K562 (cell line): ENCODE data around the gene NAP1L4. TPM values are rescaled to one million over a fixed set of nuclear protein-coding genes. Genes with fewer than 3 reads are reported as not detected.

Experiments
- CLOCK ChIP-seq: fragments of 250-450 bp; sonication (Bioruptor Pico); IDR thresholded peaks from 2 replicates; pipeline ENCODE4 v1.4.0; 2020; ENCODE audit warnings: mild to moderate bottlenecking, moderate library complexity, borderline replicate concordance
- DNMT1 ChIP-seq: fragments of 450-650 bp; IDR thresholded peaks from 2 replicates; pipeline ENCODE4 v1.6.1; 2016; ENCODE audit warnings: antibody characterized with exemption, mild to moderate bottlenecking
- E2F8 ChIP-seq: fragments of 450-650 bp; IDR thresholded peaks from 2 replicates; pipeline ENCODE4 v1.7.1; 2018; ENCODE audit warnings: mild to moderate bottlenecking, low read depth; ENCODE audit not compliant: partially characterized antibody
- FIP1L1 ChIP-seq: fragments of 200-400 bp; formaldehyde crosslinking; IDR thresholded peaks from 2 replicates; pipeline ENCODE4 v1.6.1; 2018; ENCODE audit warnings: mild to moderate bottlenecking, low read depth, low read length; ENCODE audit not compliant: poor library complexity, severe bottlenecking
- FOXP4 ChIP-seq: sonication (generic); formaldehyde crosslinking; IDR thresholded peaks from 2 replicates; pipeline ENCODE4 v1.8.0; 2022; ENCODE audit warnings: mild to moderate bottlenecking, missing genetic modification reagents, borderline replicate concordance
- GABPA ChIP-seq: fragments of 200-800 bp; sonication (Bioruptor generic); conservative IDR thresholded peaks from 2 replicates; pipeline ENCODE4 v1.6.1; 2016; ENCODE audit warnings: low read depth, missing genetic modification characterization, missing compliant biosample characterization
- POLR2AphosphoS5 ChIP-seq: IDR thresholded peaks from 2 replicates; pipeline ENCODE4 v1.6.1; 2011; ENCODE audit warnings: mild to moderate bottlenecking, low read depth, low read length, moderate library complexity; ENCODE audit not compliant: control insufficient read depth, insufficient read depth
- STAT6 ChIP-seq: sonication (generic); formaldehyde crosslinking; IDR thresholded peaks from 2 replicates; pipeline ENCODE4 v1.8.1; 2023; ENCODE audit warnings: mild to moderate bottlenecking, missing genetic modification reagents
- THRAP3 ChIP-seq: fragments of 450-650 bp; IDR thresholded peaks from 2 replicates; pipeline ENCODE4 v1.6.1; 2016; ENCODE audit warnings: mild to moderate bottlenecking, inconsistent platforms, borderline replicate concordance
- YY1 ChIP-seq, 3 experiments: IDR thresholded peaks; 2 replicates each; pipeline ENCODE4 v1.6.1; 2011; ENCODE audit warnings: low read length in 2 of 3, mild to moderate bottlenecking in 2 of 3, moderate library complexity in 2 of 3, borderline replicate concordance in 1 of 3, control low read depth in 1 of 3, low read depth in 1 of 3; ENCODE audit not compliant: insufficient read depth in 3 of 3, insufficient replicate concordance in 2 of 3, control insufficient read depth in 1 of 3, insufficient read length in 1 of 3; ENCODE audit errors: extremely low read depth in 1 of 3
- ZNF121 ChIP-seq: sonication (generic); formaldehyde crosslinking; conservative IDR thresholded peaks from 2 replicates; pipeline ENCODE4 v1.8.0; 2022; ENCODE audit warnings: missing genetic modification reagents
- ZNF232 ChIP-seq: sonication (generic); formaldehyde crosslinking; IDR thresholded peaks from 2 replicates; pipeline ENCODE4 v1.8.0; 2022; ENCODE audit warnings: mild to moderate bottlenecking, missing genetic modification reagents
- ZNF507 ChIP-seq: conservative IDR thresholded peaks from 2 replicates; pipeline ENCODE4 v1.6.1; 2017; ENCODE audit warnings: missing genetic modification characterization, missing compliant biosample characterization
- ZNF75A ChIP-seq: fragments of 450-650 bp; formaldehyde crosslinking; IDR thresholded peaks from 2 replicates; pipeline ENCODE4 v1.4.0; 2020; ENCODE audit warnings: mild to moderate bottlenecking
- polyA plus RNA-seq, 8 experiments: library from polyadenylated mRNA; depleted of rRNA in 4 of 8; stranded (reverse) in 5 of 8; unstranded in 3 of 8; fragments of >200 nt; fragmentation: Nextera tagmentation in 2 of 8; fragmentation: Illumina TruSeq in 1 of 8; extraction: Ambion mirVana in 2 of 8; extraction: Trizol in 1 of 8; gene quantifications; 2 replicates each; pipeline versions ENCODE4 v1.2.1 to v1.2.3, GENCODE V29; 2011 to 2014; ENCODE audit warnings: inconsistent platforms in 1 of 8, missing spikeins in 1 of 8
- total RNA-seq, 7 experiments: library from RNA; depleted of rRNA in 6 of 7; stranded (reverse); fragments of >200 nt in 6 of 7; fragmentation: Illumina TruSeq in 2 of 7; extraction: Trizol in 2 of 7; gene quantifications; 2 replicates each; pipeline versions ENCODE4 v1.2.1 to v1.2.3, GENCODE V29; 2011 to 2021; ENCODE audit warnings: low replicate concordance in 1 of 7

Gene NAP1L4
- total and polyA plus RNA-seq, 9 of the 15 experiments (the other 6 are each of a cell fraction or from before 2014, with no cell fraction given) = 34.1 to 237 (median 179) TPM

GRCh38 chr11:2928605-2929530 is 63.3 kb downstream of the NAP1L4 start, which contains the start of gene PHLDA2 (continued):
- TF ChIP-seq GABPA (tag) (peak; percentile 49; the same call in 1 of the 2 replicates), POLR2AphosphoS5 (peak; percentile 87), FIP1L1 (peak; percentile 70), ZNF232 (CRISPR knock-in tag) (peak; percentile 30; the same call in 1 of the 2 replicates), CLOCK (CRISPR knock-in tag) (no peak), ZNF75A (no peak), FOXP4 (CRISPR knock-in tag) (peak; percentile 76), STAT6 (peak; percentile 59; the same call in 1 of the 2 replicates), E2F8 (no peak), THRAP3 (no peak), DNMT1 (no peak), YY1 (IDR thresholded peaks at IDR 0.05; ENCODE audit: borderline replicate concordance in 1 of 3, control insufficient read depth in 1 of 3, extremely low read depth in 1 of 3, insufficient read depth in 3 of 3, insufficient read length in 1 of 3, insufficient replicate concordance in 2 of 3, low read depth in 1 of 3, low read length in 2 of 3) (peak in 2 of 3 experiments; percentile 48 to 52), ZNF121 (CRISPR knock-in tag) (no peak), ZNF507 (tag) (no peak)
